HepG2 (cell line): ENCODE data around the gene POLR2H. TPM values are rescaled to one million over a fixed set of nuclear protein-coding genes. Genes with fewer than 3 reads are reported as not detected.

Source experiments
- E2F5 ChIP-seq: sonication (generic); formaldehyde crosslinking; conservative IDR thresholded peaks from 2 replicates; pipeline ENCODE4 v1.4.0; 2020; ENCODE audit warnings: missing genetic modification reagents
- HDAC1 ChIP-seq: sonication (generic); formaldehyde crosslinking; IDR thresholded peaks from 2 replicates; pipeline ENCODE4 v1.5.1; 2020; ENCODE audit warnings: mild to moderate bottlenecking, missing genetic modification reagents
- KDM5A ChIP-seq: fragments of 200-600 bp; sonication (generic); IDR thresholded peaks from 2 replicates; pipeline ENCODE4 v1.7.0; 2018; ENCODE audit warnings: antibody characterized with exemption, mild to moderate bottlenecking, low read length, borderline replicate concordance
- NPAS2 ChIP-seq: sonication (generic); formaldehyde crosslinking; IDR thresholded peaks from 2 replicates; pipeline ENCODE4 v1.8.0; 2022; ENCODE audit warnings: mild to moderate bottlenecking, missing genetic modification reagents, borderline replicate concordance
- PCBP2 ChIP-seq: fragments of 200-400 bp; formaldehyde crosslinking; optimal IDR thresholded peaks from 2 replicates; pipeline ENCODE3; 2018; ENCODE audit warnings: low read length, low read depth; ENCODE audit not compliant: poor library complexity, severe bottlenecking
- RFX3 ChIP-seq: IDR thresholded peaks from 2 replicates; pipeline ENCODE4 v1.6.1; 2016; ENCODE audit warnings: missing biosample characterization, missing genetic modification reagents
- SRSF4 ChIP-seq: fragments of 200-400 bp; formaldehyde crosslinking; IDR thresholded peaks from one replicate; pipeline ENCODE4 v1.6.1; 2018; ENCODE audit warnings: mild to moderate bottlenecking, low read depth, low read length, moderate library complexity; ENCODE audit not compliant: poor library complexity, severe bottlenecking
- ZBTB25 ChIP-seq: IDR thresholded peaks from 2 replicates; pipeline ENCODE4 v1.6.1; 2018; ENCODE audit warnings: missing genetic modification reagents
- ZNF205 ChIP-seq: IDR thresholded peaks from 2 replicates; pipeline ENCODE4 v1.6.1; 2018; ENCODE audit warnings: missing biosample characterization, missing genetic modification reagents
- ZNF343 ChIP-seq: sonication (generic); formaldehyde crosslinking; IDR thresholded peaks from 2 replicates; pipeline ENCODE4 v1.4.0; 2020; ENCODE audit warnings: mild to moderate bottlenecking, missing genetic modification reagents
- ZNF546 ChIP-seq: sonication (generic); formaldehyde crosslinking; conservative IDR thresholded peaks from 2 replicates; pipeline ENCODE4 v1.8.1; 2023; ENCODE audit warnings: mild to moderate bottlenecking, missing genetic modification reagents
- ZNF670 ChIP-seq: sonication (generic); formaldehyde crosslinking; IDR thresholded peaks from 2 replicates; pipeline ENCODE4 v1.8.0; 2022; ENCODE audit warnings: mild to moderate bottlenecking, missing genetic modification reagents, borderline replicate concordance
- ZNF891 ChIP-seq: sonication (generic); formaldehyde crosslinking; IDR thresholded peaks from 2 replicates; pipeline ENCODE4 v1.5.0; 2020; ENCODE audit warnings: mild to moderate bottlenecking, missing genetic modification reagents
- ZSCAN29 ChIP-seq: sonication (generic); formaldehyde crosslinking; conservative IDR thresholded peaks from 2 replicates; pipeline ENCODE4 v1.4.0; 2020; ENCODE audit warnings: mild to moderate bottlenecking, missing genetic modification reagents
- ZSCAN9 ChIP-seq: IDR thresholded peaks from 2 replicates; pipeline ENCODE4 v1.6.1; 2016; ENCODE audit warnings: borderline replicate concordance
- polyA plus RNA-seq, 8 experiments: library from polyadenylated mRNA; depleted of rRNA in 3 of 8; stranded (reverse) in 7 of 8; unstranded in 1 of 8; fragments of >200 nt; fragmentation: Illumina TruSeq in 4 of 8; extraction: Trizol in 4 of 8; gene quantifications; 2 replicates each; pipeline versions ENCODE4 v1.2.1 to v1.2.3, GENCODE V29; 2011 to 2016; ENCODE audit warnings: low read depth in 4 of 8, missing spikeins in 1 of 8, mixed read lengths in 1 of 8; ENCODE audit not compliant: insufficient read depth in 1 of 8
- total RNA-seq, 5 experiments: library from RNA; depleted of rRNA; stranded (reverse); fragments of >200 nt; fragmentation: Illumina TruSeq; extraction: Trizol; gene quantifications; 2 replicates each; pipeline ENCODE4 v1.2.3, GENCODE V29; 2016; ENCODE audit warnings: low read depth in 1 of 5
- TF ChIP-seq, protein P1 (sequence below): IDR thresholded peaks from 2 replicates; pipeline ENCODE4 v1.6.1; 2012; ENCODE audit warnings: inconsistent platforms
- TF ChIP-seq, protein P2 (sequence below): sonication (generic); formaldehyde crosslinking; IDR thresholded peaks from 2 replicates; pipeline ENCODE4 v1.4.0; 2020; ENCODE audit warnings: missing genetic modification reagents
- TF ChIP-seq, protein P3 (sequence below): sonication (generic); formaldehyde crosslinking; IDR thresholded peaks from 2 replicates; pipeline ENCODE4 v1.5.0; 2020; ENCODE audit warnings: mild to moderate bottlenecking, missing genetic modification reagents

The POLR2H gene
- total and polyA plus RNA-seq, 2 of the 13 experiments (the other 11 are each of a cell fraction or from before 2014, with no cell fraction given), result 118 to 194 TPM

DNA sequence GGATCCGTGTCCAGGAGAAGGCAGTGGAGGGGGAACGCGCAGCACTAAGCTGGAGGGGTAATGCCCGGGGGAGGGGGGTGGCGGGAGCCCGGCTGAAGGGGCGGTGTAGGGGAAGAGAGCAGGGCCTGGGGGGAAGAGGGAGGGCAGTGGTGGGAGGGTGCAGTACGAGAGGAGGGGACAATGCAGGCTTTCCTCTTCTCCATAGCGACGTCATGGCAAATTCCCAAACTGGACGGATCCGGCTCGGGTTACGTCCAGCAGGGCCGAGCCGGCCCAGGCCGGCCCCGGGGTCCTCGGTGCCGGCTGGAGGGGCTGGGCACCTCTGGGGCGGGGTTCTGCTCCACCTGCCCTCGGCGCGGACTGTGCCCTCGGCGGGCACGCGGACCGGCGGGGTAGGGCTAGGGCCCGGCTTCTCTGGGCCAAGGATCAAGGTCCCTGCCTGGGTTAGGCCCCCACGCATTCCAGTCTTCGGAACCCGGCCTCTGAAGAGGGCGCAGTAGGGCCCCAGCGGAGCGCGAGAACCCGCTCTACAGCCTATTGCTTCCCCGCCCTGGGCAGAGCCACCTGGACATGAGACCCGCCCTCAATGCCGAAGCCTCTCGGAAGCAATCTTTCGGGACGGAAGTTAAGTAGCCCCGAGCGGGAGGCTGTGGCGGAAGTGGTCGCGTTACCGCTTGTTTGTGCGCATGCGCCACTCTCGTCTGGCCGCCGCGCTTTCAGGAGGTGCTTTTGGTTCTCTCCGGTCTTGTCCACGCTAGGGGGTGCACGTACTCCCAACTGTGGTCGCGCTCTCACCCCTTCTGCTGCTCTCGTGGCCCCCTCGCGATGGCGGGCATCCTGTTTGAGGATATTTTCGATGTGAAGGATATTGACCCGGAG is 1.4 kb downstream of the POLR2H start (continued):
- TF ChIP-seq ZSCAN29 (CRISPR knock-in tag) (0 out of 2 replicates have a peak, but pooled peaks have one; percentile 75), ZNF205 (CRISPR knock-in tag) (peak; percentile 74; the same call in 1 of the 2 replicates), ZNF891 (no peak; the same call in 1 of the 2 replicates), ZSCAN9 (CRISPR knock-in tag) (no peak; the same call in 1 of the 2 replicates), NPAS2 (CRISPR knock-in tag) (no peak), SRSF4 (no peak), E2F5 (CRISPR knock-in tag) (no peak; the same call in 1 of the 2 replicates), ZBTB25 (CRISPR knock-in tag) (peak; percentile 84), HDAC1 (CRISPR knock-in tag) (peak; percentile 81), ZNF670 (CRISPR knock-in tag) (peak; percentile 96), ZNF546 (CRISPR knock-in tag) (no peak; the same call in 1 of the 2 replicates), PCBP2 (no peak), KDM5A (no peak), ZNF343 (CRISPR knock-in tag) (0 out of 2 replicates have a peak, but pooled peaks have one; percentile 51), RFX3 (CRISPR knock-in tag) (no peak)
- TF ChIP-seq, protein P1, sequence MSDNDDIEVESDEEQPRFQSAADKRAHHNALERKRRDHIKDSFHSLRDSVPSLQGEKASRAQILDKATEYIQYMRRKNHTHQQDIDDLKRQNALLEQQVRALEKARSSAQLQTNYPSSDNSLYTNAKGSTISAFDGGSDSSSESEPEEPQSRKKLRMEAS, result peak; percentile 85
- TF ChIP-seq, protein P2, sequence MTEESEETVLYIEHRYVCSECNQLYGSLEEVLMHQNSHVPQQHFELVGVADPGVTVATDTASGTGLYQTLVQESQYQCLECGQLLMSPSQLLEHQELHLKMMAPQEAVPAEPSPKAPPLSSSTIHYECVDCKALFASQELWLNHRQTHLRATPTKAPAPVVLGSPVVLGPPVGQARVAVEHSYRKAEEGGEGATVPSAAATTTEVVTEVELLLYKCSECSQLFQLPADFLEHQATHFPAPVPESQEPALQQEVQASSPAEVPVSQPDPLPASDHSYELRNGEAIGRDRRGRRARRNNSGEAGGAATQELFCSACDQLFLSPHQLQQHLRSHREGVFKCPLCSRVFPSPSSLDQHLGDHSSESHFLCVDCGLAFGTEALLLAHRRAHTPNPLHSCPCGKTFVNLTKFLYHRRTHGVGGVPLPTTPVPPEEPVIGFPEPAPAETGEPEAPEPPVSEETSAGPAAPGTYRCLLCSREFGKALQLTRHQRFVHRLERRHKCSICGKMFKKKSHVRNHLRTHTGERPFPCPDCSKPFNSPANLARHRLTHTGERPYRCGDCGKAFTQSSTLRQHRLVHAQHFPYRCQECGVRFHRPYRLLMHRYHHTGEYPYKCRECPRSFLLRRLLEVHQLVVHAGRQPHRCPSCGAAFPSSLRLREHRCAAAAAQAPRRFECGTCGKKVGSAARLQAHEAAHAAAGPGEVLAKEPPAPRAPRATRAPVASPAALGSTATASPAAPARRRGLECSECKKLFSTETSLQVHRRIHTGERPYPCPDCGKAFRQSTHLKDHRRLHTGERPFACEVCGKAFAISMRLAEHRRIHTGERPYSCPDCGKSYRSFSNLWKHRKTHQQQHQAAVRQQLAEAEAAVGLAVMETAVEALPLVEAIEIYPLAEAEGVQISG (CRISPR knock-in tag), result peak; percentile 89
- TF ChIP-seq, protein P3, sequence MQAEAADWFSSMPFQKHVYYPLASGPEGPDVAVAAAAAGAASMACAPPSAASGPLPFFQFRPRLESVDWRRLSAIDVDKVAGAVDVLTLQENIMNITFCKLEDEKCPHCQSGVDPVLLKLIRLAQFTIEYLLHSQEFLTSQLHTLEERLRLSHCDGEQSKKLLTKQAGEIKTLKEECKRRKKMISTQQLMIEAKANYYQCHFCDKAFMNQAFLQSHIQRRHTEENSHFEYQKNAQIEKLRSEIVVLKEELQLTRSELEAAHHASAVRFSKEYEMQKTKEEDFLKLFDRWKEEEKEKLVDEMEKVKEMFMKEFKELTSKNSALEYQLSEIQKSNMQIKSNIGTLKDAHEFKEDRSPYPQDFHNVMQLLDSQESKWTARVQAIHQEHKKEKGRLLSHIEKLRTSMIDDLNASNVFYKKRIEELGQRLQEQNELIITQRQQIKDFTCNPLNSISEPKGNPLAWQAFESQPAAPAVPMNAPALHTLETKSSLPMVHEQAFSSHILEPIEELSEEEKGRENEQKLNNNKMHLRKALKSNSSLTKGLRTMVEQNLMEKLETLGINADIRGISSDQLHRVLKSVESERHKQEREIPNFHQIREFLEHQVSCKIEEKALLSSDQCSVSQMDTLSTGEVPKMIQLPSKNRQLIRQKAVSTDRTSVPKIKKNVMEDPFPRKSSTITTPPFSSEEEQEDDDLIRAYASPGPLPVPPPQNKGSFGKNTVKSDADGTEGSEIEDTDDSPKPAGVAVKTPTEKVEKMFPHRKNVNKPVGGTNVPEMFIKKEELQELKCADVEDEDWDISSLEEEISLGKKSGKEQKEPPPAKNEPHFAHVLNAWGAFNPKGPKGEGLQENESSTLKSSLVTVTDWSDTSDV (CRISPR knock-in tag), result peak; percentile 65; the same call in 1 of the 2 replicates
